C4-2B (cell line): ENCODE data around the gene CINP.

Experiments
- CTCF ChIP-seq: fragments of 450-650 bp; conservative IDR thresholded peaks from 2 replicates; pipeline ENCODE4 v1.5.1; 2017; ENCODE audit warnings: mild to moderate bottlenecking
- ZFX ChIP-seq: fragments of 450-650 bp; IDR thresholded peaks from 2 replicates; pipeline ENCODE4 v1.6.1; 2017

- TF ChIP-seq CTCF (no peak), ZFX (no peak)
These were observed 46.0 kb upstream of the CINP start for GRCh38 chr14:102408724-102409123.
